ENCODE measurements around the gene NUDT1.

The NUDT1 gene

GRCh38 chr7:2225830-2226229, 16.2 kb upstream of the NUDT1 start:
- Histone ChIP-seq H2AFZ (ENCODE audit: low read depth, low read length, severe bottlenecking) (no peak overlapping the region), H3K9ac (ENCODE audit: low read length) (no peak overlapping the region), H3K4me3 (ENCODE audit: insufficient read depth, low read length, poor library complexity, severe bottlenecking) (no peak overlapping the region), H3K79me2 (ENCODE audit: insufficient read depth, low read length) (peaks cover 52% of the 10 kb centered on the region), H3K27ac (ENCODE audit: low read depth, low read length) (no peak overlapping the region), H3K4me2 (ENCODE audit: low read depth, low read length, poor library complexity, severe bottlenecking) (no peak overlapping the region), H3K27me3 (ENCODE audit: low read length) (no peaks in the 10 kb centered on the region), H4K20me1 (ENCODE audit: low read depth, low read length) (no peaks in the 10 kb centered on the region), H3K9me3 (ENCODE audit: insufficient read depth, low read length) (no peaks in the 10 kb centered on the region), H3K9me2 (replicated peaks; ENCODE audit: insufficient read depth, low read length) (no peaks in the 10 kb centered on the region), H3F3A (ENCODE audit: insufficient read depth) (no peaks in the 10 kb centered on the region), H3K36me3 (ENCODE audit: low read length) (no peaks in the 10 kb centered on the region)
- no peak for TF ChIP-seq EZH2phosphoT487 (conservative IDR thresholded peaks at IDR 0.05; ENCODE audit: low read length)
- TF ChIP-seq, protein P1, sequence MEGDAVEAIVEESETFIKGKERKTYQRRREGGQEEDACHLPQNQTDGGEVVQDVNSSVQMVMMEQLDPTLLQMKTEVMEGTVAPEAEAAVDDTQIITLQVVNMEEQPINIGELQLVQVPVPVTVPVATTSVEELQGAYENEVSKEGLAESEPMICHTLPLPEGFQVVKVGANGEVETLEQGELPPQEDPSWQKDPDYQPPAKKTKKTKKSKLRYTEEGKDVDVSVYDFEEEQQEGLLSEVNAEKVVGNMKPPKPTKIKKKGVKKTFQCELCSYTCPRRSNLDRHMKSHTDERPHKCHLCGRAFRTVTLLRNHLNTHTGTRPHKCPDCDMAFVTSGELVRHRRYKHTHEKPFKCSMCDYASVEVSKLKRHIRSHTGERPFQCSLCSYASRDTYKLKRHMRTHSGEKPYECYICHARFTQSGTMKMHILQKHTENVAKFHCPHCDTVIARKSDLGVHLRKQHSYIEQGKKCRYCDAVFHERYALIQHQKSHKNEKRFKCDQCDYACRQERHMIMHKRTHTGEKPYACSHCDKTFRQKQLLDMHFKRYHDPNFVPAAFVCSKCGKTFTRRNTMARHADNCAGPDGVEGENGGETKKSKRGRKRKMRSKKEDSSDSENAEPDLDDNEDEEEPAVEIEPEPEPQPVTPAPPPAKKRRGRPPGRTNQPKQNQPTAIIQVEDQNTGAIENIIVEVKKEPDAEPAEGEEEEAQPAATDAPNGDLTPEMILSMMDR (IDR thresholded peaks at IDR 0.05; ENCODE audit: insufficient read depth, low read length, poor library complexity, severe bottlenecking) = no peak

GRCh38 chr7:2227699-2228098, 14.3 kb upstream of the NUDT1 start:
- no peaks in the 10 kb centered on the region for H3K36me3 ChIP-seq (ENCODE audit: low read length)

DNA sequence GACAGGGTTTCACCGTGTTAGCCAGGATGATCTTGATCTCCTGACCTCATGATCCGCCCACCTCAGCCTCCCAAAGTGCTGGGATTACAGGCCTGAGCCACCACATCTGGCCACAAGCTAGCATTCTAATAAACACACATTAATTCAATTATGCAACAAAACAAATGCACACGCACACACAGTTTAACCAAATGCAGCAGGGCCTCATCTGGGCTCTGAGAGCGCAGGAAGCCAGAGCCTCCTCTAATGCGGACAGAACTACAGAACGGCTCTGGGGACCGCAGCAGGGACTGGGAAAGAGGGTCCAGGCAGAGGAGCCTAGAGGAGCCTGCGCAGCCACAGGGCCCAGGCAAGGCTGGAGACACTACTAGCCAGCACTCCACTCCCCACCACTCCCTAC, 13.1 kb upstream of the NUDT1 start:
- no peak overlapping the region for H2AFZ ChIP-seq (ENCODE audit: low read depth, low read length, severe bottlenecking)
- no peaks in the 10 kb centered on the region for H3K27me3 ChIP-seq (ENCODE audit: low read length)
- no peak overlapping the region for H3K27ac ChIP-seq (ENCODE audit: low read depth, low read length)
- no peaks in the 10 kb centered on the region for H3K36me3 ChIP-seq (ENCODE audit: low read length)
- no peak overlapping the region for H3K4me3 ChIP-seq (ENCODE audit: insufficient read depth, low read length, poor library complexity, severe bottlenecking)
- H3K9me3 ChIP-seq (ENCODE audit: insufficient read depth, low read length) = no peaks in the 10 kb centered on the region
- peaks cover 2% of the 10 kb centered on the region for H3F3A ChIP-seq (ENCODE audit: insufficient read depth)
- H3K79me2 ChIP-seq (ENCODE audit: insufficient read depth, low read length) = peaks cover 65% of the 10 kb centered on the region
- no peaks in the 10 kb centered on the region for H3K9me2 ChIP-seq (replicated peaks; ENCODE audit: insufficient read depth, low read length)
- TF ChIP-seq, protein P1 (IDR thresholded peaks at IDR 0.05; ENCODE audit: insufficient read depth, low read length, poor library complexity, severe bottlenecking) = no peak
- no peak for TF ChIP-seq EZH2phosphoT487 (conservative IDR thresholded peaks at IDR 0.05; ENCODE audit: low read length)
- H4K20me1 ChIP-seq (ENCODE audit: low read depth, low read length) = no peaks in the 10 kb centered on the region
- H3K4me2 ChIP-seq (ENCODE audit: low read depth, low read length, poor library complexity, severe bottlenecking) = no peak overlapping the region
- H3K9ac ChIP-seq (ENCODE audit: low read length) = no peak overlapping the region

More at GRCh38 chr7:2227699-2228098, 14.3 kb upstream of the NUDT1 start:
- TF ChIP-seq, protein P1 (IDR thresholded peaks at IDR 0.05; ENCODE audit: insufficient read depth, low read length, poor library complexity, severe bottlenecking) = no peak
- no peak for TF ChIP-seq EZH2phosphoT487 (conservative IDR thresholded peaks at IDR 0.05; ENCODE audit: low read length)
- no peaks in the 10 kb centered on the region for H3K9me3 ChIP-seq (ENCODE audit: insufficient read depth, low read length)
- no peaks in the 10 kb centered on the region for H3F3A ChIP-seq (ENCODE audit: insufficient read depth)
- H3K9ac ChIP-seq (ENCODE audit: low read length) = no peak overlapping the region
- peaks cover 70% of the 10 kb centered on the region for H3K79me2 ChIP-seq (ENCODE audit: insufficient read depth, low read length)
- no peak overlapping the region for H3K27ac ChIP-seq (ENCODE audit: low read depth, low read length)
- H3K4me2 ChIP-seq (ENCODE audit: low read depth, low read length, poor library complexity, severe bottlenecking) = no peak overlapping the region
- no peaks in the 10 kb centered on the region for H4K20me1 ChIP-seq (ENCODE audit: low read depth, low read length)
- no peak overlapping the region for H3K4me3 ChIP-seq (ENCODE audit: insufficient read depth, low read length, poor library complexity, severe bottlenecking)
- H3K9me2 ChIP-seq (replicated peaks; ENCODE audit: insufficient read depth, low read length) = no peaks in the 10 kb centered on the region
- no peak overlapping the region for H2AFZ ChIP-seq (ENCODE audit: low read depth, low read length, severe bottlenecking)
- H3K27me3 ChIP-seq (ENCODE audit: low read length) = no peaks in the 10 kb centered on the region

Data from SU-DHL-6 (cell line).